H1 (cell line): Measurements from ENCODE around the gene CEP83. TPM values are rescaled to one million over a fixed set of nuclear protein-coding genes. Genes with fewer than 3 reads are reported as not detected.

Experiments used
- CHD7 ChIP-seq: fragments of 300-600 bp; sonication (generic); IDR thresholded peaks from 2 replicates; pipeline ENCODE4 v1.7.1; 2012; ENCODE audit warnings: low read length, moderate library complexity, mild to moderate bottlenecking, inconsistent platforms; ENCODE audit not compliant: insufficient replicate concordance
- E2F6 ChIP-seq: IDR thresholded peaks from 2 replicates; pipeline ENCODE4 v1.6.1; 2012; ENCODE audit warnings: inconsistent platforms
- GABPA ChIP-seq: IDR thresholded peaks from 2 replicates; pipeline ENCODE4 v1.6.1; 2011; ENCODE audit warnings: mild to moderate bottlenecking, low read length, moderate library complexity, borderline replicate concordance; ENCODE audit not compliant: insufficient read depth
- HDAC6 ChIP-seq: IDR thresholded peaks from one replicate; pipeline ENCODE4 v1.7.1; 2012; ENCODE audit warnings: low read depth, mild to moderate bottlenecking, inconsistent platforms, low read length, moderate library complexity
- JUN ChIP-seq: IDR thresholded peaks from 2 replicates; pipeline ENCODE4 v1.6.1; 2011; ENCODE audit warnings: low read depth, mild to moderate bottlenecking, improper control_type of control experiment, low read length
- NANOG ChIP-seq: IDR thresholded peaks from 2 replicates; pipeline ENCODE4 v1.6.1; 2011; ENCODE audit warnings: low read length, low read depth, mild to moderate bottlenecking, inconsistent platforms; ENCODE audit not compliant: insufficient read depth, poor library complexity, severe bottlenecking
- SUZ12 ChIP-seq: fragments of 200-600 bp; sonication (generic); IDR thresholded peaks from 2 replicates; pipeline ENCODE4 v1.6.1; 2012; ENCODE audit warnings: mild to moderate bottlenecking, inconsistent platforms, low read length, moderate library complexity, mixed read lengths
- TBP ChIP-seq: IDR thresholded peaks from 2 replicates; pipeline ENCODE4 v1.6.1; 2011; ENCODE audit warnings: low read depth, low read length, improper control_type of control experiment
- TCF12 ChIP-seq: IDR thresholded peaks from 2 replicates; pipeline ENCODE4 v1.6.1; 2011; ENCODE audit warnings: low read depth, mild to moderate bottlenecking, low read length
- polyA plus RNA-seq, 7 experiments: library from polyadenylated mRNA; depleted of rRNA in 3 of 7; stranded (reverse) in 5 of 7; unstranded in 2 of 7; fragments of >200 nt in 5 of 7; fragments of 200-250 nt in 2 of 7; gene quantifications; 1 replicate in 5 of 7; 2 replicates in 1 of 7; 4 replicates in 1 of 7; pipeline versions ENCODE4 v1.2.1 to v1.2.3, GENCODE V29; 2011 to 2013; ENCODE audit warnings: missing spikeins in 2 of 7, mixed read lengths in 2 of 7
- total RNA-seq: library from RNA; stranded (reverse); fragmentation: NEBNext Ultra II Directional; extraction: Animal tissue kit (Norgen Biotek cat#: 25700); gene quantifications from 2 replicates; pipeline ENCODE4 v1.2.1, GENCODE V29; 2021

CEP83 gene
- total and polyA plus RNA-seq, 2 of the 8 experiments (the other 6 are each of a cell fraction or from before 2014, with no cell fraction given): 6.0 to 25.8 TPM

- no peak for TF ChIP-seq CHD7
- TF ChIP-seq TCF12: no peak
- no peak for TF ChIP-seq GABPA
- TF ChIP-seq JUN: no peak
- no peak for TF ChIP-seq TBP
- no peak for TF ChIP-seq HDAC6
- peak; percentile 1 for TF ChIP-seq E2F6
- no peak; the same call in 1 of the 2 replicates for TF ChIP-seq SUZ12
- no peak for TF ChIP-seq NANOG
These were observed at the start of gene CEP83 (continued) for GRCh38 chr12:94459728-94460615.
